ENCODE results near the gene PARP8.

Gene PARP8

GRCh38 chr5:50653946-50654345 lies 12.5 kb upstream of the PARP8 start:
- Histone ChIP-seq H3K36me3 (no peaks in the 10 kb centered on the region), H3K9me3 (ENCODE audit: severe bottlenecking) (no peaks in the 10 kb centered on the region), H3K27me3 (ENCODE audit: insufficient read depth, low read depth, severe bottlenecking) (no peaks in the 10 kb centered on the region), H3K4me3 (ENCODE audit: low read depth, low read length) (no peak overlapping the region), H3K27ac (no peak overlapping the region)
- no peak for DNase-seq
- TF ChIP-seq, protein P1, sequence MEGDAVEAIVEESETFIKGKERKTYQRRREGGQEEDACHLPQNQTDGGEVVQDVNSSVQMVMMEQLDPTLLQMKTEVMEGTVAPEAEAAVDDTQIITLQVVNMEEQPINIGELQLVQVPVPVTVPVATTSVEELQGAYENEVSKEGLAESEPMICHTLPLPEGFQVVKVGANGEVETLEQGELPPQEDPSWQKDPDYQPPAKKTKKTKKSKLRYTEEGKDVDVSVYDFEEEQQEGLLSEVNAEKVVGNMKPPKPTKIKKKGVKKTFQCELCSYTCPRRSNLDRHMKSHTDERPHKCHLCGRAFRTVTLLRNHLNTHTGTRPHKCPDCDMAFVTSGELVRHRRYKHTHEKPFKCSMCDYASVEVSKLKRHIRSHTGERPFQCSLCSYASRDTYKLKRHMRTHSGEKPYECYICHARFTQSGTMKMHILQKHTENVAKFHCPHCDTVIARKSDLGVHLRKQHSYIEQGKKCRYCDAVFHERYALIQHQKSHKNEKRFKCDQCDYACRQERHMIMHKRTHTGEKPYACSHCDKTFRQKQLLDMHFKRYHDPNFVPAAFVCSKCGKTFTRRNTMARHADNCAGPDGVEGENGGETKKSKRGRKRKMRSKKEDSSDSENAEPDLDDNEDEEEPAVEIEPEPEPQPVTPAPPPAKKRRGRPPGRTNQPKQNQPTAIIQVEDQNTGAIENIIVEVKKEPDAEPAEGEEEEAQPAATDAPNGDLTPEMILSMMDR (IDR thresholded peaks at IDR 0.05; ENCODE audit: low read depth, low read length) = no peak

GRCh38 chr5:50655067-50655809 lies 11.2 kb upstream of the PARP8 start:
- Histone ChIP-seq H3K36me3 (no peaks in the 10 kb centered on the region), H3K27me3 (ENCODE audit: insufficient read depth, low read depth, severe bottlenecking) (no peaks in the 10 kb centered on the region), H3K9me3 (ENCODE audit: severe bottlenecking) (no peaks in the 10 kb centered on the region), H3K4me3 (ENCODE audit: low read depth, low read length) (no peak overlapping the region), H3K27ac (no peak overlapping the region)
- DNase-seq = no peak
- TF ChIP-seq, protein P1 (IDR thresholded peaks at IDR 0.05; ENCODE audit: low read depth, low read length) = no peak

GRCh38 chr5:50655810-50656205 lies 10.6 kb upstream of the PARP8 start:
- no peak for DNase-seq
- Histone ChIP-seq H3K27me3 (ENCODE audit: insufficient read depth, low read depth, severe bottlenecking) (no peaks in the 10 kb centered on the region), H3K27ac (no peak overlapping the region), H3K4me3 (ENCODE audit: low read depth, low read length) (no peak overlapping the region), H3K36me3 (no peaks in the 10 kb centered on the region), H3K9me3 (ENCODE audit: severe bottlenecking) (no peaks in the 10 kb centered on the region)
- TF ChIP-seq, protein P1 (IDR thresholded peaks at IDR 0.05; ENCODE audit: low read depth, low read length) = no peak

GRCh38 chr5:50657044-50657443 lies 9.4 kb upstream of the PARP8 start:
- Histone ChIP-seq H3K36me3 (no peaks in the 10 kb centered on the region), H3K27me3 (ENCODE audit: insufficient read depth, low read depth, severe bottlenecking) (no peaks in the 10 kb centered on the region), H3K27ac (no peak overlapping the region), H3K9me3 (ENCODE audit: severe bottlenecking) (no peaks in the 10 kb centered on the region), H3K4me3 (ENCODE audit: low read depth, low read length) (no peak overlapping the region)
- no peak for DNase-seq
- TF ChIP-seq, protein P1 (IDR thresholded peaks at IDR 0.05; ENCODE audit: low read depth, low read length) = no peak

DNA sequence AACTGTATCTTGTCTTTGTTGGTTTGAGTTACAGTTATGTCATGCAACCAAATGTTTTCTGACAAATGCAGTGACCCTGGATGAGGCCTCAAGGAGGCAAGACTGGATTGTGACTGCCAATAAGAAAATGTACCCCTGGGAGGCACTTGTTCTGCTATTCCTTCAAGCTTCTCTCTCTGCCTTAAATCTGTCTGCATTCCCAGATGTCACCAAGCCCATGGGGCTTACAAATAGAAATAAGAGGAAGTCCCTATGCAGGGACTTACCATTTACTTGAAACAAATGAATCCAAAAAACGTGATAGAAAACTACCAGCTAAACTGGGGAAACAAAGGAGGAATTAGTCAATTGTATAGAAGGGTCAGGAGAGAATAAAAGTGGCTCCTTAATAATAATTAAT lies 8.2 kb upstream of the PARP8 start:
- Histone ChIP-seq H3K27ac (no peak overlapping the region), H3K4me3 (ENCODE audit: low read depth, low read length) (no peak overlapping the region), H3K36me3 (no peaks in the 10 kb centered on the region), H3K9me3 (ENCODE audit: severe bottlenecking) (no peaks in the 10 kb centered on the region), H3K27me3 (ENCODE audit: insufficient read depth, low read depth, severe bottlenecking) (peaks cover 3% of the 10 kb centered on the region)
- DNase-seq = no peak
- TF ChIP-seq, protein P1 (IDR thresholded peaks at IDR 0.05; ENCODE audit: low read depth, low read length) = no peak

DNA sequence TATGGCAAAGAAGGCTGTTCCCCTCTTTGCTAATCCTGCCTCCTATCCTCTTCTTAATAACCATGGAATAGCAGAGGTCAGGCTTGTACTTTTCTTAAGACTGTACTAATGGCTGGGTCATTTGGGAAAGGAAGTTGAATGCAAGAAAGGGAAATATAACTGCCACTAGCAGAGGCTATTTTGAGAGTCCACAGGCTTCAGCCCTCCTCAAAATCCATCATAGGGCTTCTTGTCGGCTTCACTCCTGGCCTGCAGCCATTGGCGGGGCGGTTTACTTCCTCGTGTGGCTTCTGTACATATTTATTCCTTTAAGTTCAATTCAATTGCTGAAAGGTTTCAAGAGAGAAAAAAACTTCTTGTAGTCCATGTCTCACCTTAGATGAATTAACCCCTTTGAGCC lies 2.8 kb upstream of the PARP8 start:
- Histone ChIP-seq H3K36me3 (no peaks in the 10 kb centered on the region), H3K9me3 (ENCODE audit: severe bottlenecking) (no peaks in the 10 kb centered on the region), H3K27me3 (ENCODE audit: insufficient read depth, low read depth, severe bottlenecking) (peaks cover 9% of the 10 kb centered on the region), H3K27ac (no peak overlapping the region), H3K4me3 (ENCODE audit: low read depth, low read length) (no peak overlapping the region)
- no peak for DNase-seq
- TF ChIP-seq, protein P1 (IDR thresholded peaks at IDR 0.05; ENCODE audit: low read depth, low read length) = no peak
